Peyer's patch (tissue), 4 donors: Measurements from ENCODE around the gene EYS.

Source experiments
- POLR2A ChIP-seq, 2 donors: fragments of 450-650 bp; IDR thresholded peaks; one replicate each; pipeline ENCODE4 v1.5.1; 2017; ENCODE audit warnings: antibody characterized with exemption in 2 of 2, mild to moderate bottlenecking in 2 of 2, moderate library complexity in 2 of 2
- TF ChIP-seq, protein P1 (sequence below), 6 experiments: fragments of 450-650 bp in 4 of 6; fragments of 200-600 bp in 2 of 6; sonication (generic) in 1 of 6; IDR thresholded peaks; one replicate each; pipeline ENCODE4 v1.5.1; 2017 to 2019; ENCODE audit warnings: antibody characterized with exemption in 6 of 6, mild to moderate bottlenecking in 3 of 6, moderate library complexity in 1 of 6

- TF ChIP-seq POLR2A (IDR thresholded peaks at IDR 0.05): no peak
- TF ChIP-seq, protein P1, sequence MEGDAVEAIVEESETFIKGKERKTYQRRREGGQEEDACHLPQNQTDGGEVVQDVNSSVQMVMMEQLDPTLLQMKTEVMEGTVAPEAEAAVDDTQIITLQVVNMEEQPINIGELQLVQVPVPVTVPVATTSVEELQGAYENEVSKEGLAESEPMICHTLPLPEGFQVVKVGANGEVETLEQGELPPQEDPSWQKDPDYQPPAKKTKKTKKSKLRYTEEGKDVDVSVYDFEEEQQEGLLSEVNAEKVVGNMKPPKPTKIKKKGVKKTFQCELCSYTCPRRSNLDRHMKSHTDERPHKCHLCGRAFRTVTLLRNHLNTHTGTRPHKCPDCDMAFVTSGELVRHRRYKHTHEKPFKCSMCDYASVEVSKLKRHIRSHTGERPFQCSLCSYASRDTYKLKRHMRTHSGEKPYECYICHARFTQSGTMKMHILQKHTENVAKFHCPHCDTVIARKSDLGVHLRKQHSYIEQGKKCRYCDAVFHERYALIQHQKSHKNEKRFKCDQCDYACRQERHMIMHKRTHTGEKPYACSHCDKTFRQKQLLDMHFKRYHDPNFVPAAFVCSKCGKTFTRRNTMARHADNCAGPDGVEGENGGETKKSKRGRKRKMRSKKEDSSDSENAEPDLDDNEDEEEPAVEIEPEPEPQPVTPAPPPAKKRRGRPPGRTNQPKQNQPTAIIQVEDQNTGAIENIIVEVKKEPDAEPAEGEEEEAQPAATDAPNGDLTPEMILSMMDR (IDR thresholded peaks at IDR 0.05): no peak
Measured at GRCh38 chr6:65014006-65014405, 693.0 kb downstream of the EYS start.
